Activated T-cell treated with anti-CD3 and anti-CD28 coated beads for 4 hours (primary cell): Measurements from ENCODE around the gene DNAH10.

ENCODE experiments used
- DNase-seq: peaks from one replicate; pipeline ENCODE4 v3.0.0-alpha.2; 2020

Gene DNAH10

GRCh38 chr12:123761841-123762714 lies at the start of gene DNAH10:
Gene DNAH10 (plus strand): TSS chr12:123762301. CDS start chr12:123762337, 36 bp downstream.
- peak; percentile 16 for DNase-seq

- DNase-seq: no peak
Measured at GRCh38 chr12:123712780-123713319, 49.3 kb upstream of the DNAH10 start.

- DNase-seq: peak; percentile 11
Measured at GRCh38 chr12:123713398-123713797, 48.7 kb upstream of the DNAH10 start.

GRCh38 chr12:123713823-123714585 lies 48.1 kb upstream of the DNAH10 start:
- DNase-seq: no peak

- no peak for DNase-seq
Measured at GRCh38 chr12:123715195-123715594, 46.9 kb upstream of the DNAH10 start.

- DNase-seq: no peak
Measured at GRCh38 chr12:123717350-123717749, 44.8 kb upstream of the DNAH10 start.

- DNase-seq: no peak
Measured at GRCh38 chr12:123720141-123720814, 41.8 kb upstream of the DNAH10 start.

- DNase-seq: no peak
Measured at GRCh38 chr12:123721245-123721644, 40.9 kb upstream of the DNAH10 start.

GRCh38 chr12:123723011-123723410 lies 39.1 kb upstream of the DNAH10 start:
- no peak for DNase-seq

GRCh38 chr12:123723765-123724164 lies 38.3 kb upstream of the DNAH10 start:
- no peak for DNase-seq

- no peak for DNase-seq
Measured at GRCh38 chr12:123726244-123726643, 35.9 kb upstream of the DNAH10 start.

- no peak for DNase-seq
Measured at GRCh38 chr12:123726962-123727361, 35.1 kb upstream of the DNAH10 start.

GRCh38 chr12:123727878-123728277 lies 34.2 kb upstream of the DNAH10 start:
- DNase-seq: no peak

- no peak for DNase-seq
Measured at GRCh38 chr12:123731596-123731995, 30.5 kb upstream of the DNAH10 start.

GRCh38 chr12:123732251-123732650 lies 29.9 kb upstream of the DNAH10 start:
- no peak for DNase-seq

- DNase-seq: no peak
Measured at GRCh38 chr12:123733229-123733628, 28.9 kb upstream of the DNAH10 start.

- DNase-seq: no peak
Measured at GRCh38 chr12:123734268-123734667, 27.8 kb upstream of the DNAH10 start.

GRCh38 chr12:123741937-123742572 lies 20.0 kb upstream of the DNAH10 start:
- no peak for DNase-seq

GRCh38 chr12:123743002-123743401 lies 19.1 kb upstream of the DNAH10 start:
- DNase-seq: no peak

- DNase-seq: no peak
Measured at GRCh38 chr12:123744836-123745235, 17.3 kb upstream of the DNAH10 start.

GRCh38 chr12:123747309-123747708 lies 14.8 kb upstream of the DNAH10 start:
- no peak for DNase-seq

- no peak for DNase-seq
Measured at GRCh38 chr12:123748161-123748560, 13.9 kb upstream of the DNAH10 start.

GRCh38 chr12:123748661-123749060 lies 13.4 kb upstream of the DNAH10 start:
- no peak for DNase-seq
